Globus pallidus (tissue), 1 donor: ENCODE measurements around the gene NDUFB4.

Source experiments
- DNase-seq: peaks from one replicate; pipeline ENCODE4 v3.0.0-alpha.2; 2015; ENCODE audit warnings: low spot score

The NDUFB4 gene

GRCh38 chr3:120596116-120596852 lies at the start of gene NDUFB4:
Gene NDUFB4, plus strand, starts transcription at chr3:120596336. Its CDS starts 24 bp downstream, at chr3:120596360.
- DNase-seq: peak; percentile 98

GRCh38 chr3:120550546-120550945 lies 45.6 kb upstream of the NDUFB4 start:
- DNase-seq: no peak

DNA sequence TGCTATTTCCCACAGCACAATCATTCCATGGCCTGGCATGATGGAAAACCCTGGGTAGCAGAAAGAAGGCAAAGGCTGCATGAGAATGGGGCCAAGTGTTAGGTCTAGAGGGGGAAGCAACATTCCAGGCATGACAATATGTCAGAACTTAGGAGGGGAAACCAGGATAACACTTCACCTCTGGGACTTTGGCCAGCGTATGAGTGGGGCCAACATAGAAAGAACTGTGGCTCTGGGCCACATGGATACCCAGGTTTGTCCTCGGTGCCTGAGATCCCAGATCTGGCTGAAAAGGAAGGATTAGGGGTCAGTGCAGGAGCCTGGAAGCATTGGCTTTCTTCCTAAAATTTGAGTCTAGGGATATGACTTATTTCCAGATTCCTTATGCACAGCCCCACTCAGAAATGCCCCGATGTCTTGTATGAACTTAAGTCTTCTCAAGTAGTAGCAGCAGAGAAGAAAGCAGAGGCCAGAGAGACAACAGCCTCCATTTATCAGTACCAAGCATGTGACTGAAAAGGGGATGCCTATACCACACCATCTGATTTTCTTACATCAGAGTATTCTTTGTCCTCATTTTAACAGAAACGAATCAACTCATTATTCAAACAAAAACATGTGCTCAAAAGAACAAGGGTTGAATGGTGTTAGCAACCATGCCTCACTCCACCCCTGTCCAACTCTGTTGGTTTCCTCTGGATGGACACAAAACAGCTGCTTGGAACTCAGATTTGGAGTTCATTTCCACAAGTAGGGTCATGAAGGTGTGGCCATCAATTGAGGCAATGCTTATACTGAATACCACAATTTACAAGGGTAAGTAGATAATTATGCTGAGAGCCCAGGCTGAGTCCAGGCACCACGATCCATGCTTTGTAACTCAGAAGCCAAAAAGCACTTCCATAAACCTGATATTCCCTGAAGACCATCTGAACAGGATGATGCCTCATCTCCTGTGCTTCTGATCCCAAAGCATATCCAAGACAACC lies 43.7 kb upstream of the NDUFB4 start:
- no peak for DNase-seq

DNA sequence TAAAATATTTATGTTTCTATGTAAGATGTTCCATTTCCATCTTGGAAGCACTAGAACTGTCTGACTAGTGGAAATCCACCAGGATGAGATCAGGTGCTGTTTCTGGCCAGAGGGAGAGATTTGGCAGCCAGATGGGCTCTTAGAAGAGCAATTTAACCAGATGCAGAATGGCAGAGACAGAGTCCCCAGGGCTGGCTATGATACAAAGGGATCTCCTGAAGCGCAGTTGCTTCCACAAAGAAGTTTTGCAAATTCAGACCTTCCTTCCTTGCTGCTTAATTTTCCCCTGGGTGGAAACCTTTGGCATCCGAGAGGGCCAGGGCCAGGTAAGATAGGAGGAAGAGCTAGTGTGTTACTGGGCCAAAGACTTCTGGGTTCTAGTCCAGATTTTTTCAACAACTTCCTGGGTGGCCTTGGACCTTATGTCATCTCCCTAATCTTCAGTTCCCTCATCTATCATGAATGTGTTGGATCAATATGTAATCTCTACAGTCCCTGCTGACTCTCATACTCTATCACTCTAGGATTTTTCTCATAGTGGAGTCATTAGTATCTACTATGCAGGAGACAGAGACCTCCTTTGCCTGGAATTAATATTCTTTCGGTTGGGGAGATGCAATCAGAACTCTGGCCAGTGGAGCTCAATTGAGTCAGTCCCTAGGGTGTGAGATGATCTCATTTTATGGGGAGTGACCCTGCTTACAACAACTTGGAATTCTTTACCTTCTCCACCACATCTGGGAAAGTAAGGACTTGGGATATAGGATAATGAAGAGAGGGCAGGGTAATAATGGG lies 41.1 kb upstream of the NDUFB4 start:
- DNase-seq: no peak

GRCh38 chr3:120555657-120556509 lies 40.3 kb upstream of the NDUFB4 start:
- DNase-seq: no peak

GRCh38 chr3:120557115-120557514 lies 39.0 kb upstream of the NDUFB4 start:
- no peak for DNase-seq

DNA sequence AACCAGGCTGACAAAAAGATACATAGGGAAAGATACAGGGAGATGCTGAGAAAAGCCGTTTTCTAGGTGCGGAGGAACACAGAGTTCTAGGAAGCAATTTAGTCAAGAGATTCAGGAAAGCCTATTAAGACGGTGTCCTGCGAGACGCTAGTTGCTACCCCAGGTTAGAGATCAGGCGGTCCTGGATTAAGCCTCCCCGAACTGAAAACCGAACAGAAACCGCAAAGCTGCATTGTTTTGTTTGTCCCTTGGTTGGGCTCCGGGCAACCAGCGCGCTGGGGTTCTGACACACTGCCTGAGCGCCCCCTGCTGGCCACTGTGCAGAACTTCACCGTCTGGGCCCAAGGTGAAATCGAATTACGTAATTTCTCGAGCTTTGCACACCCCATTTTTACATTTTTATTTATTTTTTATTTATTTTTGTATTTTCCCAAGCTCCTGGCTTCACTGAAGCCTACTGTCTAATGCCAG lies 37.3 kb upstream of the NDUFB4 start:
- peak; percentile 81 for DNase-seq

DNA sequence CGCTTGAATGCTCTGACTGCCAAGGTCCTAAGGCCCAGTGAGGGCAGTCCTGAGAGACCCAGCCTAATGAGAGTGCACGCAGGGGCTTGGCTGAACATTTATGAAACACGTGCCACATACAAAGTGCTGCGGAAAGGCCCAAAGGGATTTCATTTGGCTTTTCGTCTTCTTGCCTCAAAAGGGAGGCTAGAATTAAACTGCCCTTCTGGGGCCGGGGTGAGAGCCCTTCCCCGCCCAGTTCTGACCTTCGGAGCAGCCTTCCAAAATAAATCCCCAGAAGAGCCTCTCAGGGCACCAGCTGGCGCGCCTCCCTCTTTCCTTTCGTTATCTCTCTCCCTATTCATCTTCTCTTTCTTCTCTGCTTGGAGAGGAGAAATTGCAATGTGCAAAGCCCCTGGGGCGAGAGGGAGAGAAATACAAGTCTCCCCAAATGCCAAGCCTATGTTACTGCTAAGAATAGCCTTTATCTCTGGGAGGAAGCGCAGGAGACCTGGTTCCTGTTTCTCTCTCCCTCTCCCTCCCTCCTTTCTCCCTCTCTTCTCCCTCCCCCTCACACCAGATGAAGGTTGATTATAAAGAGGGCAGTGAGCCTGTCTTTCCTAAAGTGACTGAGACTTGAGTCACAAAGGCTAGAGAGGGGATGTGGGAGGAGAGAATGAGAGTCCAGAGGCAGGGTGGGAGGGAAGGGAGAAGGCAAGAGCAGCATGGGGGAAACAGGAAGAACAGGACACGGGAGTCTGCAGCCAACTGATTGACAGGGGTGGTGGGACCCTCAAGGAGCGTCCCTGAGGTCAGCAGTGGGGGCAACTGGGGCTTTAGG lies 36.7 kb upstream of the NDUFB4 start:
- DNase-seq: peak; percentile 29

- DNase-seq: no peak
These were observed 35.6 kb upstream of the NDUFB4 start for GRCh38 chr3:120560304-120561250.

DNA sequence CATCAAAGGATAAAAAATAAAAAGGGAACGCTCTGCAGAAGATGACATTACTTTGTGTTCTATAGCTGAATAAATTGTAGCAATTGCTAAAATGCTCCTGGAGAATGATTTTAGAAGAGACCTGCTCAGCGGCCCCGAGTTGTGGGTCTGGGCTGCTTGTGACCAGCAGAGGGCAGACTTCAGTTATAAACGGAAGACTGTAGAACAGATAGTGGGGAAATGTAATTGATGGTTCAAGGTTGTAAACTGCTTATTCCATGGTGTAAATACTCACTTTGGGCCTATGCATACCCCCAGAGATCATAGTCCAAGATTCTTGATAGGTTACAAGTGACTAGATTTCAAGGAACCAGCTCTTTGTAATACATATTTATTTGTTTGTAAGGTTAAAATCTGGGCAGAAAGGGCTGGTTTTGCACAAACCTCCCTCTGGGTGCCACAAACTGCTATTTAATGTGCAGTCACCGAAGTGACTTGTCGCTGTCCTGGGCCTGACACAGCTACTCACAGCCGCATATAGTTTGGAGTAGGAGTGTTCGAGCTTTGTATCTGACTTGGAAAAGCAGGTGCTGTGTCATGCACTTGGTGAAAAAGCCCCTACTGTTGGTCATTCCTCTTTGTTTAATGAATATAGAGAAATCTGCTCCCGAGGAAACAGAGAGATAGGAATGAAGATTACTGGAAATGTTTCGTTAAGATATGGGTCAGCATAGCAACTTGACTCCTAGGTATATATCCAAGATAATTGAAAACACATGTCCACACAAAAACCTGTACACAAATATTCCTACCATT lies 34.7 kb upstream of the NDUFB4 start:
- DNase-seq: peak; percentile 67

- no peak for DNase-seq
These were observed 32.6 kb upstream of the NDUFB4 start for GRCh38 chr3:120563356-120564022.

DNA sequence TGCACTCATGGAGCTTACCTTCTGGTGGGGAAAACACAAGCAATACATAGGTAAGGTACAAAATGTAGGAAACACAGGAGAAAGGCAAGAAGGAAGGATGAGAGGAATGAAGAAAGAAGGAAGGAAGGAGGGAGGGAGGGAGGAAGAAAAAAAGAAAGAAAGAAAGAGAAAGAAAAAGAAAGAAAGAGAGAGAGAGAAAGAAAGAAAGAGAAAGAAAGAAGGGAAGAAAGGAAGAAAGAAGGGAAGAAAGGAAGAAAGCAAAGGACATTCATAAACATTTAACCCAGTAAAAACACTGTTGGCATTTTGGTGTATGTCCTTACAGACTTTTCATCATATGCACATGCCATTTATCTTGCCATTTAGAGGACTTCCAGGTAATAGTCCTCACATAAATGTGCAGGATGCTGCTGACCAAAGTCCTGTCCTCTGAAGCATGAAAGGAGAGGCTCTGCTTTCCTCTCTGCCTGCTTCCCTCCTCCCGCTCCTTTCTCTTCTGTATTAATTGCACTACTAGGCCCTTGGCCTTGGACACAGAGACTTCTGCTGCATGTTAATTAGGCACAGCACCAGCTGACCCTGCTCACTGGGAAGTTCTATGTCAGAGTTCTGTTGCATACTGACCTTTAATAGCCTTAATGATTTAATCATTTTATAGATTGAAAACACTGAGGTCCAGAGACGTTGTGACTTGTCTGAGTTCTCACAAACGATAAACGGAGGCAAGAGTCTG lies 29.7 kb upstream of the NDUFB4 start:
- DNase-seq: peak; percentile 66

DNA sequence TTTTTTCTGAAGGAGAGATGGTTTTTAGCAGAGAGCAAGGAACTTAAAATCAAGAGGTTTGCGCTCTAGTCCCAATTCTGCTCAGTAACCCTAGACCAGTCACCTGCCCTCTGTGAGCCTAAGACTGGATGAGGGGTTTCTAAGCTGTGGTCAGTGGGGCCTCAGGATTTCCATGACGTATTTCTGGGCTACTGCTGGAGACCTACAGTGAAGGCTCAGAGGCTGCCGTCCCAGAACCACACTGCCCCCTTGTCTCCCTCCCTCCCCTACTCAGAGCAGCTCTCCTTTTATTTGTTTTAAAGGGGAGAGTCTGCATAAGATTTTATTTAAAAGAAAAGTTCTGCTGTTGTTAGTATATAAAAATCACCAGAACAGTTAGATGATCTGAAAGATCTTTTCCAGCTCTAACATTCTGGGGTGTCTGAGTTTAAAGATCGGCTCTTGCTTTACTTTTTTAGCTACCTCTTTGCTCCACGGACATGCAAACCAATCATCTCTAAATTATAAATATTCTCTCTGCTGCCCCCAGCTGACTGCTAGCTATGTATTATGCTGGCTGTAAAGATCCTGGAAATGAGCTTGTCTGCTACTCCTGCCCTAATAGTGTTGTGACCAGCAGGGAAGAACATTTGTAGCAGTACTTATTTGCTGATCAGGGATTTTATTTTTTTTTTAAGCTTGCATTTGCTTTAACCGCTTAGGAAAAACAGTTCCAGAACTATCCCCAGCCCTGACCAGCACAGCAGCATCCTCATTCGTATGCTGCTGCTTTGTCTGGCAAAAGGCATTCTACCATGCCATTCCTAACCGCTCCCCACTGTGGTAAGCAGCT lies 28.6 kb upstream of the NDUFB4 start:
- DNase-seq: peak; percentile 66

GRCh38 chr3:120568202-120568531 lies 28.0 kb upstream of the NDUFB4 start:
- no peak for DNase-seq

DNA sequence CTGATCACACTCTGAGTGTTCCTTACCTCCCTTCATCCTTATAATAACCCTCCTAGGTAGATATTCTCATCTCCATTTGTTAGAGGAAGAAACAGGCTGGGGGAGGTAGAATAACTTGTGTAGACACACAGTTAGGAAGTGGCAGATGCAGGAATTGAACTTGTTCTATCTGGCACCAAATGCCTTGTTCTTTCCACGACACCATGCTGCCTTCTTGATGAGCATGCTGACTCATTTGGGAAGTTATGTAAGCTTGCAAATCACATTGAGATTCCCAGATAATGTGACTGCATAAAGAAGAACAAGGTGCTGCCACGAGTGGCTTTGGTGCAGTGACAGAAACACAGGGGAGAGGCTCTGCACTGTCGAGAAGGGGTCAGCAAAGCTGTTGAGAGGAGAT lies 27.5 kb upstream of the NDUFB4 start:
- DNase-seq: no peak
